NCI-H446 treated with DMSO at 0.1 percent for 48 hours (cell line): ENCODE data around the gene EIF2B2.

Experiments
- DNase-seq: peaks from one replicate; lab custom pipeline; 2025; lab: John Stamatoyannopoulos, UW

Gene EIF2B2

GRCh38 chr14:75002392-75003249 lies at the start of gene EIF2B2:
TSS of gene EIF2B2 (plus strand) at chr14:75002921. CDS start at chr14:75002991, 70 bp downstream.
- peak; percentile 93 for DNase-seq

GRCh38 chr14:74953686-74954085 lies 49.0 kb upstream of the EIF2B2 start:
- DNase-seq = no peak

GRCh38 chr14:74954232-74954946 lies 48.3 kb upstream of the EIF2B2 start:
- DNase-seq = peak; percentile 51

- DNase-seq = no peak
Measured at GRCh38 chr14:74954947-74955228, 47.8 kb upstream of the EIF2B2 start.

- DNase-seq = no peak
Measured at GRCh38 chr14:74955229-74956026, 47.3 kb upstream of the EIF2B2 start, which contains the start of gene PGF. TSS of gene PGF (minus strand) at chr14:74955597. CDS start at chr14:74955242, 355 bp downstream.

- DNase-seq = no peak
Measured at GRCh38 chr14:74956027-74956279, 46.8 kb upstream of the EIF2B2 start.

GRCh38 chr14:74956280-74957072 lies 46.2 kb upstream of the EIF2B2 start:
- no peak for DNase-seq

- DNase-seq = no peak
Measured at GRCh38 chr14:74959596-74960180, 43.0 kb upstream of the EIF2B2 start.

GRCh38 chr14:74960736-74961135 lies 42.0 kb upstream of the EIF2B2 start:
- DNase-seq = no peak

- no peak for DNase-seq
Measured at GRCh38 chr14:74961238-74961911, 41.3 kb upstream of the EIF2B2 start.

- no peak for DNase-seq
Measured at GRCh38 chr14:74962046-74962445, 40.7 kb upstream of the EIF2B2 start.

- no peak for DNase-seq
Measured at GRCh38 chr14:74962493-74962892, 40.2 kb upstream of the EIF2B2 start.

- DNase-seq = no peak
Measured at GRCh38 chr14:74963178-74963704, 39.5 kb upstream of the EIF2B2 start.

GRCh38 chr14:74963705-74964271 lies 38.9 kb upstream of the EIF2B2 start:
- peak; percentile 33 for DNase-seq

- DNase-seq = no peak
Measured at GRCh38 chr14:74964787-74965485, 37.8 kb upstream of the EIF2B2 start.

- no peak for DNase-seq
Measured at GRCh38 chr14:74965486-74966153, 37.1 kb upstream of the EIF2B2 start.

- DNase-seq = peak; percentile 71
Measured at GRCh38 chr14:74968811-74969210, 33.9 kb upstream of the EIF2B2 start.

- no peak for DNase-seq
Measured at GRCh38 chr14:74973003-74973653, 29.6 kb upstream of the EIF2B2 start.

GRCh38 chr14:74973905-74974363 lies 28.8 kb upstream of the EIF2B2 start:
- DNase-seq = no peak
